Renal cortical epithelial cell (primary cell): ENCODE measurements around the gene GBF1. TPM values are rescaled to one million over a fixed set of nuclear protein-coding genes. Genes with fewer than 3 reads are reported as not detected.
A peak's percentile ranks its signal among the peaks of the same experiment; 100 is the strongest.
"Not testable (repeated sequence)": the region's sequence is repeated elsewhere in the genome, so short reads cannot be mapped to it uniquely, and the experiment has no call there.

ENCODE experiments used
- DNase-seq: peaks from one replicate; pipeline ENCODE4 v3.0.0-alpha.2; 2011; ENCODE audit warnings: low read depth
- total RNA-seq: library from RNA; depleted of rRNA; stranded (reverse); fragments of >200 nt; gene quantifications from 2 replicates; pipeline ENCODE4 v1.2.3, GENCODE V29; 2014

GBF1 gene
- total RNA-seq, 1 donor from 2014 or later: 90.0 TPM

- peak; percentile 89 for DNase-seq
Measured at GRCh38 chr10:102268375-102268888, 23.1 kb downstream of the GBF1 start.

GRCh38 chr10:102269017-102269416 lies 23.7 kb downstream of the GBF1 start:
- no peak for DNase-seq

GRCh38 chr10:102274062-102274461 lies 28.7 kb downstream of the GBF1 start:
- DNase-seq: peak; percentile 78

- no peak for DNase-seq
Measured at GRCh38 chr10:102275343-102275742, 30.0 kb downstream of the GBF1 start.

- peak; percentile 47 for DNase-seq
Measured at GRCh38 chr10:102279104-102279503, 33.8 kb downstream of the GBF1 start.

- no peak for DNase-seq
Measured at GRCh38 chr10:102280397-102281101, 35.2 kb downstream of the GBF1 start.

GRCh38 chr10:102281102-102281487 lies 35.8 kb downstream of the GBF1 start:
- DNase-seq: no peak

GRCh38 chr10:102283488-102283887 lies 38.2 kb downstream of the GBF1 start:
- no peak for DNase-seq

- DNase-seq: no peak
Measured at GRCh38 chr10:102283890-102284289, 38.6 kb downstream of the GBF1 start.

GRCh38 chr10:102284531-102284930 lies 39.2 kb downstream of the GBF1 start:
- DNase-seq: no peak

- no peak for DNase-seq
Measured at GRCh38 chr10:102285133-102285532, 39.8 kb downstream of the GBF1 start.

- DNase-seq: no peak
Measured at GRCh38 chr10:102286216-102286615, 40.9 kb downstream of the GBF1 start.

- DNase-seq: no peak
Measured at GRCh38 chr10:102287538-102287937, 42.2 kb downstream of the GBF1 start.

- DNase-seq: no peak
Measured at GRCh38 chr10:102287991-102288390, 42.7 kb downstream of the GBF1 start.

GRCh38 chr10:102289356-102289755 lies 44.0 kb downstream of the GBF1 start:
- no peak for DNase-seq

- no peak for DNase-seq
Measured at GRCh38 chr10:102289840-102290239, 44.5 kb downstream of the GBF1 start.

GRCh38 chr10:102291221-102291905 lies 46.0 kb downstream of the GBF1 start:
- DNase-seq: no peak

- DNase-seq: no peak
Measured at GRCh38 chr10:102297101-102297500, 51.8 kb downstream of the GBF1 start.

- no peak for DNase-seq
Measured at GRCh38 chr10:102298899-102299298, 53.6 kb downstream of the GBF1 start.

- peak; percentile 85 for DNase-seq
Measured at GRCh38 chr10:102299873-102300272, 54.5 kb downstream of the GBF1 start.

- peak; percentile 97 for DNase-seq
Measured at GRCh38 chr10:102300278-102300843, 55.0 kb downstream of the GBF1 start.

- not testable (repeated sequence) for DNase-seq
Measured at GRCh38 chr10:102300912-102301311, 55.6 kb downstream of the GBF1 start.

GRCh38 chr10:102301332-102301731 lies 56.0 kb downstream of the GBF1 start:
- peak; percentile 38 for DNase-seq
